Uterus (tissue), 2 donors: ENCODE results near the gene CDH4.

Experiments used
- POLR2A ChIP-seq, 2 donors: fragments of 450-650 bp; IDR thresholded peaks; one replicate each; pipeline ENCODE4 v1.6.1; 2016; ENCODE audit warnings: antibody characterized with exemption in 2 of 2, mild to moderate bottlenecking in 1 of 2, moderate library complexity in 1 of 2
- TF ChIP-seq, protein P1 (sequence below), 4 experiments: fragments of 200-600 bp in 2 of 4; fragments of 450-650 bp in 2 of 4; sonication (generic) in 2 of 4; IDR thresholded peaks; one replicate each; pipeline ENCODE4 v1.5.1; 2016 to 2019; ENCODE audit warnings: antibody characterized with exemption in 4 of 4, mild to moderate bottlenecking in 2 of 4, moderate library complexity in 1 of 4

DNA sequence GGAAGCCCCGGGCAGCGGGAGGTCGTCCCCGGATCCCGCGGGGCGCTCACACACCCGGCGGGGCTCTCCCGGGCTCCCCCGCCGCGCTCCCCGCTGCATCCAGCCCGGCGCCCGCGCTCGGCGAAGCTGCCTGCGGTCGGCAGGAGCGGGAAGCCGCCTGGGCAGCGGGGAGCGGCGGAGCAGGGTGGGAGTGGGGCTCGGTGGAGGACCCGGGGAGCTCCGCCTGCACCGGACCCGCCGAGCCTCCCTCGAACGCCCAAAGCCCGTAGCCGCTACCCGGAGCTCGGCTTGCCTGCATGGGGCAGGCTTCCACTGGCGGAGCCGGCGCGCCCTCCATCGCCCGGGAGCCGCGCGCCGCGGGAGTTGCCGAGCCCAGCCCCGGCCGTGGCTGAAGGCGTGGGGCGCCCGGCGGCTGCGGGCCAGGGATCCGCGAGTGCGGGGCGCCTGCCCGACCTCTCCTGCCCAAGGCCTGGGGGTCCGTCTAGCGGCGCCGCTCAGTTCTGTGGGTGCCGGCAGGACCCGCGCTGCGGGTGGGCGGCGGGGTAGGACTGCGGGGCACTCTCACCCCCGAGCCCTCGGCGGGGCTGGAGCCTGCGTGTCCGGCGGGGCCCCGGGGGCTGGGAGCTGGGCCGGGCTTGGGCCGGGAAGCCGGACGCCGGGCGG is 671 bp downstream of the CDH4 start:
- TF ChIP-seq, protein P1, sequence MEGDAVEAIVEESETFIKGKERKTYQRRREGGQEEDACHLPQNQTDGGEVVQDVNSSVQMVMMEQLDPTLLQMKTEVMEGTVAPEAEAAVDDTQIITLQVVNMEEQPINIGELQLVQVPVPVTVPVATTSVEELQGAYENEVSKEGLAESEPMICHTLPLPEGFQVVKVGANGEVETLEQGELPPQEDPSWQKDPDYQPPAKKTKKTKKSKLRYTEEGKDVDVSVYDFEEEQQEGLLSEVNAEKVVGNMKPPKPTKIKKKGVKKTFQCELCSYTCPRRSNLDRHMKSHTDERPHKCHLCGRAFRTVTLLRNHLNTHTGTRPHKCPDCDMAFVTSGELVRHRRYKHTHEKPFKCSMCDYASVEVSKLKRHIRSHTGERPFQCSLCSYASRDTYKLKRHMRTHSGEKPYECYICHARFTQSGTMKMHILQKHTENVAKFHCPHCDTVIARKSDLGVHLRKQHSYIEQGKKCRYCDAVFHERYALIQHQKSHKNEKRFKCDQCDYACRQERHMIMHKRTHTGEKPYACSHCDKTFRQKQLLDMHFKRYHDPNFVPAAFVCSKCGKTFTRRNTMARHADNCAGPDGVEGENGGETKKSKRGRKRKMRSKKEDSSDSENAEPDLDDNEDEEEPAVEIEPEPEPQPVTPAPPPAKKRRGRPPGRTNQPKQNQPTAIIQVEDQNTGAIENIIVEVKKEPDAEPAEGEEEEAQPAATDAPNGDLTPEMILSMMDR (IDR thresholded peaks at IDR 0.05), result no peak
- TF ChIP-seq POLR2A (IDR thresholded peaks at IDR 0.05), result no peak
